Measurements from ENCODE around the gene LAMC1.
"Not testable (repeated sequence)": the region's sequence is repeated elsewhere in the genome, so short reads cannot be mapped to it uniquely, and the experiment has no call there.

LAMC1 gene

DNA sequence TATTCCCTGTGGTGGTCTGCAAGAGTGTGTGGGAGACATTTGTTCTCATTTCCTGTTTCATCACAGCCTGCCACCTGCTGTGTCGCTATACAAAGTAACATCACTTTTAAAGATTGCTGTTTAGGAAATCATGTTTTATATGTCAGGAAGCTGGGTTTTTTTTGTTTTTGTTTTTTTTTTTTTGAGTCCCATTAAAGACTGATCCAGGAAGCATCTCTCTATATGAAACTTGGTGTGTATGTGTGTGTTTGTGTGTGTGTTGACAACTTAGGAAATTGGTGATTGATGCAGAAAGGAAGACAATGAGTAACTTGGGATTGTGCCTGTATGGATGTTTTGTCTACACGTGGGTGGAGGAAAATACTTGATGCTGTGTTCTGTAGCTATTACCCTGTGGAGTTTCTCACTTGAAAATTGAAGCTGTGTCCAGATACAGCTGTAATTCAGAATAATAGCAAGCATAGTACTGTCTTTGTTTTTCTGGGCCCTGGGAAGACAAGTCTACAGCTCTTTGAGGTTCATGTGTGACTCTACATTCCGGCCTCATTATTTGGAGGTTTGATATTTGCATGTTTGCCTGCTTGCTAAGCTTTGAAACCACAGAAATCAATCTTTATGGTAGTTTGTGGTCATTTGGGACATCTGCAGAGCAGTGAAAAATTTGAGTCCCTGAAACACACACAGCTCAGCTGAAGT, 47.9 kb downstream of the LAMC1 start:
- peak; percentile 20 for DNase-seq (ENCODE audit: insufficient read length, low spot score)
- FAIRE-seq = peak; percentile 92
- TF ChIP-seq POLR2AphosphoS5 (IDR thresholded peaks at IDR 0.05; ENCODE audit: low read depth, low read length) = no peak
- TF ChIP-seq TAF1 (IDR thresholded peaks at IDR 0.05; ENCODE audit: low read depth, low read length) = 0 out of 2 replicates have a peak, but pooled peaks have one; percentile 19
- peak; percentile 86 for TF ChIP-seq SPI1 (IDR thresholded peaks at IDR 0.05; ENCODE audit: low read depth, low read length)
- TF ChIP-seq POU2F2 (IDR thresholded peaks at IDR 0.05; ENCODE audit: low read depth, low read length) = peak; percentile 91

- FAIRE-seq; DNase-seq (ENCODE audit: insufficient read length, low spot score): not testable (repeated sequence)
Measured at GRCh38 chr1:183072595-183072994, 49.4 kb downstream of the LAMC1 start.

DNA sequence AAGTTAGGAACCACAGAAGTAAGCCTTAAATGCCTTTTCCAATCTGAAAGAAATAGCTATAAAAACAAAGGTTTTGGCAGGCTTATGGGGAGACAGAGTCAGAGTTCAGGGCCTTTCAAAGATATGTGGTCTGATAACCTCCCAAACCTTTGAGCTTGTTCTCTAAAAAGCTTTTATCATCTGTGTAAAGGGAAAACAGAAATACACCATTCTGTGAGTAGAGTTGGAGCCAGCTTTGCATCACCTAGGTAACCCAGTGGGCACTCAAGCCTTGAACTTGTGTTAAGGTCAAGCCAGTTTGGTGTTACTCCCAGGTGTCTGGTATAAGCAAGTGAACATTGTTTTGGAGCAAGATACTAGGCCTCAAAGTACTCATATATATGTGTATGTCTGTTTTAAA, 50.1 kb downstream of the LAMC1 start:
- no peak for FAIRE-seq
- TF ChIP-seq POLR2A (IDR thresholded peaks at IDR 0.05; ENCODE audit: low read depth, low read length) = no peak
- TF ChIP-seq PAX5 (IDR thresholded peaks at IDR 0.05; ENCODE audit: insufficient read depth, low read length, severe bottlenecking) = no peak

DNA sequence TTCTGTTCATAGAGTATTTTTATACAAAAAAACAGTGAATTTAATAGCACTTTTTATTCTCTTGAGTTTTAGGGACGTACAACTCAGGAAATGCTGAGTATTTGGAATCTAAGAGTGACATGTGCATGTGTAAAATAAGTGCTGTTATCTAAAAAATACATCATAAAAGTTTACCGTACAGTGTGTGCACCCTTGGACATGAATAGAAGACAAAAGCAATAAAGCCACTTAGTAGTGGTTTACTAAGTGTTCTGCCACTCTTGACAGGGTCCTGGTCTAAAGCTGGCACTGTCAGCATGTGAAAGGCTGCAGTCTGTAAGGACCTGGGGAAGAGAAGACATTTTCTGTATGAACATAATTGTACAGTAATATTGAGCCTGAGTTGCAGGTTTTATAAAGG, 51.0 kb downstream of the LAMC1 start:
- no peak for TF ChIP-seq SPI1 (IDR thresholded peaks at IDR 0.05; ENCODE audit: low read depth, low read length)
- TF ChIP-seq POU2F2 (IDR thresholded peaks at IDR 0.05; ENCODE audit: low read depth, low read length) = no peak
- no peak for TF ChIP-seq TAF1 (IDR thresholded peaks at IDR 0.05; ENCODE audit: low read depth, low read length)
- no peak for TF ChIP-seq POLR2AphosphoS5 (IDR thresholded peaks at IDR 0.05; ENCODE audit: low read depth, low read length)
- no peak for TF ChIP-seq POLR2A (IDR thresholded peaks at IDR 0.05; ENCODE audit: low read depth, low read length)
- TF ChIP-seq PAX5 (IDR thresholded peaks at IDR 0.05; ENCODE audit: insufficient read depth, low read length, severe bottlenecking) = no peak
- DNase-seq (ENCODE audit: insufficient read length, low spot score) (no peak), FAIRE-seq (no peak)

More for the DNA sequence above, 50.1 kb downstream of the LAMC1 start:
- DNase-seq (ENCODE audit: insufficient read length, low spot score) = no peak

GRCh38 chr1:183075861-183076260, 52.6 kb downstream of the LAMC1 start:
- FAIRE-seq = no peak

DNA sequence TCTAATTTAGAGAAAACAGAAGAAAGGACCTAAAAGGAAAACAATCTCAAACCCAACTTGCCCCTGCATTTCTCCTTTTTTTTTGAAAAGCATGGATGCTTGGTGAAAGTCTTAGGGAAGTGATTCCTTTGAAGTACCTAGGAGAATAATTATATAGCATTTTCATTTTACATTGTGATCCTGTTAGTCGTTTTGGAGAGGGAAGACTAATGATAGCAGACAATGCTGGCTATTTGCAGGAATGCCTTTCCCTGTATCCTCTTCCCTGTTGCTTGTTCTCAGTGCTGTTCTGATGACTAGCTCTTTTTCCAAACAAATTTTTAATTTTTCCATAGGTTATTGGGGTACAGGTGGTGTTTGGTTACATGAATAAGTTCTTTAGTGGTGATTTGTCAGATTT, 53.9 kb downstream of the LAMC1 start:
- TF ChIP-seq SPI1 (IDR thresholded peaks at IDR 0.05; ENCODE audit: low read depth, low read length) (no peak), POU2F2 (IDR thresholded peaks at IDR 0.05; ENCODE audit: low read depth, low read length) (no peak), PAX5 (IDR thresholded peaks at IDR 0.05; ENCODE audit: insufficient read depth, low read length, severe bottlenecking) (no peak), POLR2AphosphoS5 (IDR thresholded peaks at IDR 0.05; ENCODE audit: low read depth, low read length) (no peak), TAF1 (IDR thresholded peaks at IDR 0.05; ENCODE audit: low read depth, low read length) (no peak), POLR2A (IDR thresholded peaks at IDR 0.05; ENCODE audit: low read depth, low read length) (no peak)
- DNase-seq (ENCODE audit: insufficient read length, low spot score) = no peak
- FAIRE-seq = no peak

More at GRCh38 chr1:183075861-183076260, 52.6 kb downstream of the LAMC1 start:
- DNase-seq (ENCODE audit: insufficient read length, low spot score) = no peak
- TF ChIP-seq SPI1 (IDR thresholded peaks at IDR 0.05; ENCODE audit: low read depth, low read length) (no peak), POLR2AphosphoS5 (IDR thresholded peaks at IDR 0.05; ENCODE audit: low read depth, low read length) (no peak), PAX5 (IDR thresholded peaks at IDR 0.05; ENCODE audit: insufficient read depth, low read length, severe bottlenecking) (no peak), POU2F2 (IDR thresholded peaks at IDR 0.05; ENCODE audit: low read depth, low read length) (no peak), POLR2A (IDR thresholded peaks at IDR 0.05; ENCODE audit: low read depth, low read length) (no peak), TAF1 (IDR thresholded peaks at IDR 0.05; ENCODE audit: low read depth, low read length) (no peak)

DNA sequence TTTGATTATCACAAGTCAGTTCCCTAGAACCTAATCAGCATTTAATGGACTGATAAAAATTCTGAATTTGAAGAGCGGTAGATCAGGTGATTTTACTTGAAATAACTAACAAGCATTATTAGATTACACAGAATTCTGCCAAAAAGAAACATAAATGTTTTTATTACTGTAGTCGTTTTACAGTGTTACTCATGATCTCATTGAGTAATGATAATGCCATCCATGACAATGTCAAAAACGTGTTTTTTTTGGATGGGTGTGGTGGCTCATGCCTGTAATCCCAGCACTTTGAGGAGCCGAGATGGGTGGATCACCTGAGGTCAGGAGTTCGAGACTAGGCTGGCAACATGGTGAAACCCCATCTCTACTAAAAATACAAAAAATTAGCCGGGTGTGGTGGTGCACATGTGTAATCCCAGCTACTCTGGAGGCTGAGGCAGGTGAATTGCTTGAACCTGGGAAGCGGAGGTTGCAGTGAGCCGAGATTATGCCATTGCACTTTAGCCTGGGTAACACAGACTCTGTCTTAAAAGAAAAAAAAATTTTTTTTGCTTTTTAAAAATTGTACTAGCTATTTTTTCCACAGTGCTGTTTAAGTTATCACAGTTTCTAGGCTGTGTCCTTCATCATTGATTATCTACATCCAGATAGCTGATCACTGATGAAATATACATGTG, 56.6 kb downstream of the LAMC1 start:
- DNase-seq (ENCODE audit: insufficient read length, low spot score) (no peak), FAIRE-seq (no peak)
- no peak for TF ChIP-seq SPI1 (IDR thresholded peaks at IDR 0.05; ENCODE audit: low read depth, low read length)
- TF ChIP-seq POLR2AphosphoS5 (IDR thresholded peaks at IDR 0.05; ENCODE audit: low read depth, low read length) = no peak
- no peak for TF ChIP-seq POU2F2 (IDR thresholded peaks at IDR 0.05; ENCODE audit: low read depth, low read length)
- TF ChIP-seq POLR2A (IDR thresholded peaks at IDR 0.05; ENCODE audit: low read depth, low read length) = no peak
- no peak for TF ChIP-seq PAX5 (IDR thresholded peaks at IDR 0.05; ENCODE audit: insufficient read depth, low read length, severe bottlenecking)
- TF ChIP-seq TAF1 (IDR thresholded peaks at IDR 0.05; ENCODE audit: low read depth, low read length) = no peak

DNA sequence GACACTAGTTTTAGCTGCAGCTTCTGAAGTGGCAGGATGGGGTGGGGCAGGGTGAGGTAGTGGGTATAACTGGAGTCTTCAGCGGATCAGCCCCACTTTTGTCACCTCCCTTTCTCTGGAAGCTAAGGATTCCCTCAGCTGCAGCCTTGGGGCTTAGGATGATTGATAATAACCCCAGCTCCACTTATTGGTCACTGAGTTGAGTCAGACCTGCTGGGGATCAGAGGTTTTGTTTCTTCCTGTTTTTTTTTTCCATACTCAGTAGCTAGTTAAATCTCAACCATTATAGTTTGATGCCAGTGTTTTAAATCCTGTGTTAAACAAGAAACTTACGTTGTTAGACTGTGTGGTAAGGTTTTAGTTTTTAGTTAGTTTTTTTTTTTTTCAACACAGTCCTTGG, 57.2 kb downstream of the LAMC1 start:
- TF ChIP-seq TAF1 (IDR thresholded peaks at IDR 0.05; ENCODE audit: low read depth, low read length) (no peak), POLR2AphosphoS5 (IDR thresholded peaks at IDR 0.05; ENCODE audit: low read depth, low read length) (no peak), SPI1 (IDR thresholded peaks at IDR 0.05; ENCODE audit: low read depth, low read length) (no peak), PAX5 (IDR thresholded peaks at IDR 0.05; ENCODE audit: insufficient read depth, low read length, severe bottlenecking) (no peak), POLR2A (IDR thresholded peaks at IDR 0.05; ENCODE audit: low read depth, low read length) (no peak), POU2F2 (IDR thresholded peaks at IDR 0.05; ENCODE audit: low read depth, low read length) (no peak)
- no peak for FAIRE-seq
- DNase-seq (ENCODE audit: insufficient read length, low spot score) = no peak

DNA sequence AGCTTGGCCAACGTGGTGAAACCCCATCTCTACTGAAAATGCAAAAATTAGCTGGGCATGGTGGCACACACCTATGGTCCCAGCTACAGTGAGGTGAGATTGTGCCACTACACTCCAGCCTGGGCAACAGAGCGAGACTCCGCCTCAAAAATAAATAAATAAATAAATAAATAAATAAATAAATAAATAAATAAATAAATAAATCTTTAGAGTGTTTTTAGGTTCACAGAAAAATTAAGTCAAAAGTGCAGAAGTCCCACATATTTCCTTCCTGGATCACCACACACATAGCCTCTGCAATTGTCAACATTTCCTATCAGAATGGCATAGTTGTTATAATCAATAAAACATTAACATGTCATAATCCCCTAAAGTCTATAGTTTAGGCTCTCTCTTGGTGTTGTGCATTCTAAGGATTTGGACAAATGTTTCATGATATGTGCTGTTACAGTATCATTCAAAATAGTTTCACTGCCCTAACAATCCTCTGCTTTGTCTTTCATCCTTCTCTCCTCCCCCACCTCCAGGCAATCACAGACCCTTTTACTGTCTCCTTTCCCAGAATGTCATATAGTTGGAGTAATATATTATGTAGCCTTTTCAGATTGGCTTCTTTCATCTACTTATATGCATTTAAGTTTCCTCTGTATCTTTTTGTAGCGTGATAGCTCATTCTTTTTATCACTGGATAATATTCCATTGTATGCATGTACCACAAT, 58.3 kb downstream of the LAMC1 start:
- FAIRE-seq = no peak
- no peak for DNase-seq (ENCODE audit: insufficient read length, low spot score)
- TF ChIP-seq POLR2A (IDR thresholded peaks at IDR 0.05; ENCODE audit: low read depth, low read length) (no peak), TAF1 (IDR thresholded peaks at IDR 0.05; ENCODE audit: low read depth, low read length) (no peak), POU2F2 (IDR thresholded peaks at IDR 0.05; ENCODE audit: low read depth, low read length) (no peak), PAX5 (IDR thresholded peaks at IDR 0.05; ENCODE audit: insufficient read depth, low read length, severe bottlenecking) (no peak), POLR2AphosphoS5 (IDR thresholded peaks at IDR 0.05; ENCODE audit: low read depth, low read length) (no peak), SPI1 (IDR thresholded peaks at IDR 0.05; ENCODE audit: low read depth, low read length) (no peak)
